ENCODE results near the gene SMG6. TPM values are rescaled to one million over a fixed set of nuclear protein-coding genes. Genes with fewer than 3 reads are reported as not detected.

SMG6 gene
- total and polyA plus RNA-seq, 2 of the 13 experiments (the other 11 are each of a cell fraction or from before 2014, with no cell fraction given) = 4.6 to 14.6 TPM

- no peak for DNase-seq (ENCODE audit: low spot score)
- no peaks in the 10 kb centered on the region; a peak in 1 of 5 replicates for H3K27me3 ChIP-seq (ENCODE audit: control insufficient read depth in 1 of 2, insufficient read depth in 2 of 2, low read length in 2 of 2)
- no peak overlapping the region for H3K9ac ChIP-seq (ENCODE audit: insufficient read depth, low read depth, low read length)
- no peak overlapping the region for H3K4me3 ChIP-seq (replicated peaks in 1 of 3; ENCODE audit: insufficient read depth in 1 of 3, low read depth in 2 of 3, low read length in 3 of 3)
- H2AFZ ChIP-seq (ENCODE audit: low read length) = no peak overlapping the region
- in situ Hi-C loops (cut with HindIII; ENCODE audit: extremely low pct_ligation_motif_present, low pct_unique_long_range_greater_than_20kb) = no loop called here
- BruUV-seq (replicated peaks) = no TSS peak
- H3K4me1 ChIP-seq (ENCODE audit: insufficient read depth, low read length) = peaks cover 27% of the 10 kb centered on the region
- no peak overlapping the region for H3K27ac ChIP-seq (ENCODE audit: extremely low read length, insufficient read depth, low read length)
- no peaks in the 10 kb centered on the region; the same call in 1 of the 2 replicates for H4K20me1 ChIP-seq (ENCODE audit: insufficient read depth, low read length)
- TF ChIP-seq POLR2AphosphoS5 (IDR thresholded peaks at IDR 0.05; ENCODE audit: low read depth, low read length) (0 out of 2 replicates have a peak, but pooled peaks have one; percentile 19), RBFOX2 (IDR thresholded peaks at IDR 0.05; ENCODE audit: low read depth, low read length) (peak; percentile 23; the same call in 1 of the 2 replicates), MIER2 (CRISPR knock-in tag; IDR thresholded peaks at IDR 0.05) (no peak)
- TF ChIP-seq, protein P1, sequence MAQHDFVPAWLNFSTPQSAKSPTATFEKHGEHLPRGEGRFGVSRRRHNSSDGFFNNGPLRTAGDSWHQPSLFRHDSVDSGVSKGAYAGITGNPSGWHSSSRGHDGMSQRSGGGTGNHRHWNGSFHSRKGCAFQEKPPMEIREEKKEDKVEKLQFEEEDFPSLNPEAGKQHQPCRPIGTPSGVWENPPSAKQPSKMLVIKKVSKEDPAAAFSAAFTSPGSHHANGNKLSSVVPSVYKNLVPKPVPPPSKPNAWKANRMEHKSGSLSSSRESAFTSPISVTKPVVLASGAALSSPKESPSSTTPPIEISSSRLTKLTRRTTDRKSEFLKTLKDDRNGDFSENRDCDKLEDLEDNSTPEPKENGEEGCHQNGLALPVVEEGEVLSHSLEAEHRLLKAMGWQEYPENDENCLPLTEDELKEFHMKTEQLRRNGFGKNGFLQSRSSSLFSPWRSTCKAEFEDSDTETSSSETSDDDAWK (CRISPR knock-in tag; IDR thresholded peaks at IDR 0.05) = no peak
- no peak for FAIRE-seq
- no peak for ATAC-seq
- POLR2A ChIA-PET = interaction anchor here (0.5 kb wide), 1 partner anchor 561 kb away, joined by 3 read pairs; no protein-coding TSS in a partner anchor
- intact Hi-C loops (cut with micrococcal nuclease; ENCODE audit: unreplicated experiment) = no loop called here
- H3K4me2 ChIP-seq (ENCODE audit: low read depth, low read length) = no peak overlapping the region
- 100% methylated on average over 3 of the region's 3 CpGs for WGBS (ENCODE audit: low lambda C conversion rate)
- CTCF ChIA-PET (ENCODE audit: low intra/inter-chr PET ratio, low total read pairs) = no interaction called here
- no peaks in the 10 kb centered on the region for H3K9me3 ChIP-seq (ENCODE audit: low read length)
- peaks cover 40 to 77% of the 10 kb centered on the region in 2 experiments for H3K36me3 ChIP-seq (replicated peaks in 1 of 2; ENCODE audit: control insufficient read depth in 1 of 2, insufficient read depth in 2 of 2, low read length in 2 of 2)
- peaks cover 45% of the 10 kb centered on the region for H3K79me2 ChIP-seq (ENCODE audit: insufficient read depth, low read length)
Measured at GRCh38 chr17:2331303-2331702, 27.7 kb upstream of the SMG6 start.

DNA sequence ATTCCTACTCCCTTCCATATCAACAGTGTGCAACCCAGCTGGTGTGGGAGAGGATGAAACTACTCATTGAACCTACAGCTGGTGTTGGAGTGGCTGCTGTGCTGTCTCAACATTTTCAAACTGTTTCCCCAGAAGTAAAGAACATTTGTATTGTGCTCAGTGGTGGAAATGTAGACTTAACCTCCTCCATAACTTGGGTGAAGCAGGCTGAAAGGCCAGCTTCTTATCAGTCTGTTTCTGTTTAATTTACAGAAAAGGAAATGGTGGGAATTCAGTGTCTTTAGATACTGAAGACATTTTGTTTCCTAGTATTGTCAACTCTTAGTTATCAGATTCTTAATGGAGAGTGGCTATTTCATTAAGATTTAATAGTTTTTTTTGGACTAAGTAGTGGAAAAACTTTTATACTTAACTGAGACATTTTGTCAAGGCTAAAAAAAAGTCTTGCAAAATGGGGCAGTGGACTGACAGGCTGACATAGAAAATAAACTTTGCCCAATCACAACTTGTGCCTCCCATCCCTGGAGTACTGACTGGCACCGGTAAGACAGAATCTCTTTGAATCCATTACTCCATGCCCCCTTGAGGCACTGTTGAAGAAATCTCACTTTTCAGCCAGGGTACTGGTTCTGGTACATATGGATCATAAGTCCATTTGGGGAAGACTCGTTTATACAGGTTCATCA is 20.2 kb upstream of the SMG6 start:
- no peak overlapping the region for H3K4me2 ChIP-seq (ENCODE audit: low read depth, low read length)
- H3K36me3 ChIP-seq (replicated peaks in 1 of 2; ENCODE audit: control insufficient read depth in 1 of 2, insufficient read depth in 2 of 2, low read length in 2 of 2) = peaks cover 15 to 52% of the 10 kb centered on the region in 2 experiments
- intact Hi-C loops (cut with micrococcal nuclease; ENCODE audit: unreplicated experiment) (no loop called here), in situ Hi-C loops (cut with HindIII; ENCODE audit: extremely low pct_ligation_motif_present, low pct_unique_long_range_greater_than_20kb) (no loop called here)
- DNase-seq (ENCODE audit: low spot score) (no peak), FAIRE-seq (no peak), ATAC-seq (no peak)
- H4K20me1 ChIP-seq (ENCODE audit: insufficient read depth, low read length) = no peaks in the 10 kb centered on the region
- H3K9me3 ChIP-seq (ENCODE audit: low read length) = no peaks in the 10 kb centered on the region
- H3K79me2 ChIP-seq (ENCODE audit: insufficient read depth, low read length) = peaks cover 3% of the 10 kb centered on the region
- ChIA-PET CTCF (ENCODE audit: low intra/inter-chr PET ratio, low total read pairs) (no interaction called here), POLR2A (interaction anchor here (0.5 to 1.4 kb wide), 3 partner anchors 11 to 1776 kb away, joined by 3 to 6 read pairs (median 6); partner anchors contain the start of genes SMG6 and SRR)
- WGBS (ENCODE audit: low lambda C conversion rate) = 95% methylated on average over 2 of the region's 2 CpGs
- no peaks in the 10 kb centered on the region for H3K27me3 ChIP-seq (ENCODE audit: control insufficient read depth in 1 of 2, insufficient read depth in 2 of 2, low read length in 2 of 2)
- BruUV-seq (replicated peaks) = no TSS peak
- no peaks in the 10 kb centered on the region for H3K4me1 ChIP-seq (ENCODE audit: insufficient read depth, low read length)
- H3K27ac ChIP-seq (ENCODE audit: extremely low read length, insufficient read depth, low read length) = no peak overlapping the region
- no peak overlapping the region for H2AFZ ChIP-seq (ENCODE audit: low read length)
- TF ChIP-seq POLR2AphosphoS5 (IDR thresholded peaks at IDR 0.05; ENCODE audit: low read depth, low read length) = peak; percentile 20; the same call in 1 of the 2 replicates
- TF ChIP-seq, protein P2, sequence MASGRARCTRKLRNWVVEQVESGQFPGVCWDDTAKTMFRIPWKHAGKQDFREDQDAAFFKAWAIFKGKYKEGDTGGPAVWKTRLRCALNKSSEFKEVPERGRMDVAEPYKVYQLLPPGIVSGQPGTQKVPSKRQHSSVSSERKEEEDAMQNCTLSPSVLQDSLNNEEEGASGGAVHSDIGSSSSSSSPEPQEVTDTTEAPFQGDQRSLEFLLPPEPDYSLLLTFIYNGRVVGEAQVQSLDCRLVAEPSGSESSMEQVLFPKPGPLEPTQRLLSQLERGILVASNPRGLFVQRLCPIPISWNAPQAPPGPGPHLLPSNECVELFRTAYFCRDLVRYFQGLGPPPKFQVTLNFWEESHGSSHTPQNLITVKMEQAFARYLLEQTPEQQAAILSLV (CRISPR knock-in tag; IDR thresholded peaks at IDR 0.05; ENCODE audit: borderline replicate concordance) = no peak
- H3K9ac ChIP-seq (ENCODE audit: insufficient read depth, low read depth, low read length) = no peak overlapping the region
- H3K4me3 ChIP-seq (replicated peaks in 1 of 3; ENCODE audit: insufficient read depth in 1 of 3, low read depth in 2 of 3, low read length in 3 of 3) = no peak overlapping the region

All from HepG2 (cell line).